Smooth muscle cell of bladder (primary cell): ENCODE results near the gene RILP. TPM values are rescaled to one million over a fixed set of nuclear protein-coding genes. Genes with fewer than 3 reads are reported as not detected.

ENCODE experiments used
- total RNA-seq: library from RNA; depleted of rRNA; stranded (reverse); fragments of >200 nt; gene quantifications from 2 replicates; pipeline ENCODE4 v1.2.3, GENCODE V29; 2014

Gene RILP
- total RNA-seq: 6.7 and 7.5 TPM in 2 replicates

DNA sequence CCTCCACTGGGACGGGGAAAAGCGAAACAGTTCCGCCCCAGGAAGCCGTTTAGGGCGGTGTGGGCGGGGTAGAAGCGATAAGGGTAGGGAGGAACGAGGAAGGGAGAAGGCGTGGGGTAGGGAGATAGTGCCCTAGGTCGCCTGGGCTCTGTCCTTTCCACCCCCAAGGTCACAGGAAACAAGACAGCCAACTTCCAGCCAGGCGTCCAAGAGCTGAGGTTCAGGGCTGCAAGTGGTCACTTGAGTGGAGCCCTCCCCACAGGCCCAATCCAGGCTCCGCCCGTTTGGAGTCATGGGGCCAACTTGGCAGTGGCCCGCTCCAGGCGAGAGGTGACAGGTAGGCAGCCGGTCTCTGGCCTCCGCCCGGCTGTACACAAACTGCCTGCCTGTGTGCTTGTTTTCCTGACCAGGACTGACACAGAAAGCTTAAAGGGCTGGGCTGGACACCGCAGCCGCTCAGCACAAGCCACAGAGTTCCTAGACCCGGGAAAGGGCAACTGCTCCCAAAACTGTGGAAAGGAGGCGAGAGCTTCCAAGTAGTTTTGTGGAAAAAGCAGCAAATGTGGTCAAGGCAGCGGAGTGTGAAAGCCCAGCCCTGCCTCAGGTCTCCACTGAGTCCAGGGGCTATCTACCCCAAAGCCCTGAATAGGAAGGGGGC, at the start of gene RILP:
TSS of gene RILP (minus strand) at position 23 of the 658 bp plus-strand sequence. CDS start 62 bp downstream, outside the sequence.

GRCh38 chr17:1684378-1685189, 34.9 kb upstream of the RILP start, which contains the start of gene PRPF8:
Gene PRPF8, minus strand, starts transcription at chr17:1684867. Its CDS starts 296 bp downstream, at chr17:1684571.

GRCh38 chr17:1645207-1646171, 4.2 kb downstream of the RILP start, which contains the start of gene SCARF1:
Gene SCARF1, minus strand, starts transcription at chr17:1645732. Its CDS starts 35 bp downstream, at chr17:1645697.

DNA sequence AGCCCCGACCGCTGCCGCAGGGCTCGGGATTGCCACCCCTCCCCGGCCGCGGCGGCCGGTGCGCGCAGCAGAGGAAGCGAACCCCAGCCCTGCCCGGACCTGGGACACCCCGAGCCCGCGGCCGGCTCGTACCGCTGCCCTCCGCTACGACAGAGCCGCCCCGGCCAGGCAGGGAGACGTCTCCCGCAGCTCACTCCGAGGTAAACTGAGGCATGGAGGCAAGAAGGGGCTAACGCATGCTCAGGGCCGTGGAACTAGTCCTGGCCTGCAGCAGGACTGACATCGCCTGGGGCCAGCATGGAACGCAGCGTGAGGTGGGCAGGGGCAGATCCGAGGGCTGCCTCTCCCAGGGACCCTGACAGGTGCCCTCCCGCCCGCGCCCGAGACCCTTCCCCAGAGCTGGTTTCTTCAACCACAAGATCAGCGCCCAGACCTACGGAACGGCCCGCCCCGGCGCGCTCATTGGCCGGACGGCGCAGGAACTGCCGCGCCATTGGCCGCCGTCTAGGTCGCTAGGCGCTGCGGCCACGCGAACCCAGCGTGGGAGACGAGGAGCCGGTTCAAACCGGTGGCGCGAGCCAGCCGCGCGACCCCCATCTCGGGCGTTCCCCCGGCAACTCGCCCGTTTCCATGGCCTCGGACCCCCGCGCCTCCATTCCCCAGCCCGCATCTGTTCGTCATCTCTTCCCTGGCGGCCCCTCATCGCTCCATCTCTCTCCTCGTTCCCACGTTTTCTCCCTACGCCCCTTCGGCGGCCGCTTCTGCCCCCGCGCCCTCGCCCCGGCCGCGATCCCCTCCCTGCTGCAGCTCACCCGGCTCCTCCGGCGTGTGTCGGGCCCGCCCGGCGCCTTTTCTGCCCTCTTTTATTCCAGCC, 21.4 kb downstream of the RILP start, which contains the start of gene SLC43A2:
TSS of gene SLC43A2 (minus strand) at position 853 of the 874 bp plus-strand sequence. CDS start 960 bp downstream, outside the sequence.

Other genes with a start within 250 kb of the RILP start
- 245 and 276 TPM in 2 replicates for gene YWHAE, start 249.6 kb downstream of the RILP start, total RNA-seq
- gene CRK, start 193.6 kb downstream of the RILP start, total RNA-seq: 86.2 and 100 TPM in 2 replicates
- 113 and 132 TPM in 2 replicates for gene MYO1C, start 157.2 kb downstream of the RILP start, total RNA-seq
- 23.5 and 28.2 TPM in 2 replicates for gene INPP5K, start 133.3 kb downstream of the RILP start, total RNA-seq
- gene PITPNA, start 87.1 kb downstream of the RILP start, total RNA-seq: 13.2 and 15.3 TPM in 2 replicates
- 6.5 and 10.4 TPM in 2 replicates for gene SLC43A2, start 21.0 kb downstream of the RILP start, total RNA-seq
- 0.14 and 0.65 TPM in 2 replicates for gene SCARF1, start 4.1 kb downstream of the RILP start, total RNA-seq
- 63.4 and 72.8 TPM in 2 replicates for gene PRPF8, start 35.0 kb upstream of the RILP start, total RNA-seq
- gene TLCD2, start 60.5 kb upstream of the RILP start, total RNA-seq: 4.4 and 5.0 TPM in 2 replicates
- 20.1 and 31.9 TPM in 2 replicates for gene WDR81, start 74.8 kb upstream of the RILP start, total RNA-seq
- under 0.01 and 0.28 TPM in 2 replicates for gene SERPINF2, start 93.0 kb upstream of the RILP start, total RNA-seq
- 104 and 114 TPM in 2 replicates for gene SERPINF1, start 112.2 kb upstream of the RILP start, total RNA-seq
- 5.1 and 7.0 TPM in 2 replicates for gene SMYD4, start 180.0 kb upstream of the RILP start, total RNA-seq
- gene RPA1, start 180.1 kb upstream of the RILP start, total RNA-seq: 15.2 and 32.9 TPM in 2 replicates